Hepatic stellate cell (primary cell): ENCODE measurements around the gene CRYBG1.
A peak's percentile ranks its signal among the peaks of the same experiment; 100 is the strongest.
"Not testable (repeated sequence)": the region's sequence is repeated elsewhere in the genome, so short reads cannot be mapped to it uniquely, and the experiment has no call there.

Experiments used
- DNase-seq: peaks from one replicate; pipeline ENCODE4 v3.0.0; 2011; ENCODE audit warnings: low spot score

CRYBG1 gene

GRCh38 chr6:106509420-106510089 lies 149.0 kb downstream of the CRYBG1 start:
- DNase-seq: no peak

GRCh38 chr6:106510090-106510970 lies 149.8 kb downstream of the CRYBG1 start:
- DNase-seq: peak; percentile 26

- DNase-seq: peak; percentile 71
Observed at GRCh38 chr6:106511288-106512047, 151.0 kb downstream of the CRYBG1 start.

GRCh38 chr6:106512048-106512967 lies 151.8 kb downstream of the CRYBG1 start:
- peak; percentile 45 for DNase-seq

- no peak for DNase-seq
Observed at GRCh38 chr6:106512968-106513574, 152.6 kb downstream of the CRYBG1 start.

- no peak for DNase-seq
Observed at GRCh38 chr6:106513808-106514582, 153.5 kb downstream of the CRYBG1 start.

GRCh38 chr6:106514583-106514885 lies 154.0 kb downstream of the CRYBG1 start:
- no peak for DNase-seq

GRCh38 chr6:106515582-106515981 lies 155.1 kb downstream of the CRYBG1 start:
- not testable (repeated sequence) for DNase-seq

GRCh38 chr6:106516616-106517015 lies 156.1 kb downstream of the CRYBG1 start:
- no peak for DNase-seq

- no peak for DNase-seq
Observed at GRCh38 chr6:106517706-106518105, 157.2 kb downstream of the CRYBG1 start.

GRCh38 chr6:106518748-106519147 lies 158.2 kb downstream of the CRYBG1 start:
- DNase-seq: no peak

GRCh38 chr6:106519460-106520394 lies 159.2 kb downstream of the CRYBG1 start:
- peak; percentile 77 for DNase-seq

- DNase-seq: no peak
Observed at GRCh38 chr6:106520711-106521401, 160.3 kb downstream of the CRYBG1 start.

- no peak for DNase-seq
Observed at GRCh38 chr6:106522562-106523250, 162.2 kb downstream of the CRYBG1 start.

- DNase-seq: no peak
Observed at GRCh38 chr6:106525107-106525881, 164.8 kb downstream of the CRYBG1 start.

- no peak for DNase-seq
Observed at GRCh38 chr6:106525882-106526275, 165.4 kb downstream of the CRYBG1 start.

GRCh38 chr6:106527117-106527516 lies 166.6 kb downstream of the CRYBG1 start:
- DNase-seq: no peak
